Fibroblast of mammary gland (primary cell): ENCODE data around the gene ADAMTS18.
"Not testable (repeated sequence)": the region's sequence is repeated elsewhere in the genome, so short reads cannot be mapped to it uniquely, and the experiment has no call there.

ENCODE experiments used
- DNase-seq: peaks from one replicate; pipeline ENCODE4 v3.0.0-alpha.2; 2010; ENCODE audit warnings: low read depth
- H3K4me3 ChIP-seq: 2 replicates; pipeline ENCODE4 v1.5.1; 2011; ENCODE audit warnings: low read depth, mild to moderate bottlenecking, low read length, moderate library complexity; ENCODE audit not compliant: control insufficient read depth
- TF ChIP-seq, protein P1 (sequence below): conservative IDR thresholded peaks from 2 replicates; pipeline ENCODE4 v1.5.1; 2011; ENCODE audit warnings: low read depth, low read length, inconsistent platforms; ENCODE audit not compliant: control insufficient read depth, insufficient read depth

Gene ADAMTS18

GRCh38 chr16:77288222-77288621, 146.6 kb downstream of the ADAMTS18 start:
- peak; percentile 95 for DNase-seq
- H3K4me3 ChIP-seq: no peak overlapping the region
- TF ChIP-seq, protein P1, sequence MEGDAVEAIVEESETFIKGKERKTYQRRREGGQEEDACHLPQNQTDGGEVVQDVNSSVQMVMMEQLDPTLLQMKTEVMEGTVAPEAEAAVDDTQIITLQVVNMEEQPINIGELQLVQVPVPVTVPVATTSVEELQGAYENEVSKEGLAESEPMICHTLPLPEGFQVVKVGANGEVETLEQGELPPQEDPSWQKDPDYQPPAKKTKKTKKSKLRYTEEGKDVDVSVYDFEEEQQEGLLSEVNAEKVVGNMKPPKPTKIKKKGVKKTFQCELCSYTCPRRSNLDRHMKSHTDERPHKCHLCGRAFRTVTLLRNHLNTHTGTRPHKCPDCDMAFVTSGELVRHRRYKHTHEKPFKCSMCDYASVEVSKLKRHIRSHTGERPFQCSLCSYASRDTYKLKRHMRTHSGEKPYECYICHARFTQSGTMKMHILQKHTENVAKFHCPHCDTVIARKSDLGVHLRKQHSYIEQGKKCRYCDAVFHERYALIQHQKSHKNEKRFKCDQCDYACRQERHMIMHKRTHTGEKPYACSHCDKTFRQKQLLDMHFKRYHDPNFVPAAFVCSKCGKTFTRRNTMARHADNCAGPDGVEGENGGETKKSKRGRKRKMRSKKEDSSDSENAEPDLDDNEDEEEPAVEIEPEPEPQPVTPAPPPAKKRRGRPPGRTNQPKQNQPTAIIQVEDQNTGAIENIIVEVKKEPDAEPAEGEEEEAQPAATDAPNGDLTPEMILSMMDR: no peak

- TF ChIP-seq, protein P1: no peak
- no peak for DNase-seq
Observed at GRCh38 chr16:77285676-77286075, 149.2 kb downstream of the ADAMTS18 start.

GRCh38 chr16:77282345-77282744, 152.5 kb downstream of the ADAMTS18 start:
- no peak for DNase-seq
- no peak overlapping the region for H3K4me3 ChIP-seq
- TF ChIP-seq, protein P1: no peak

More at GRCh38 chr16:77285676-77286075, 149.2 kb downstream of the ADAMTS18 start:
- no peak overlapping the region for H3K4me3 ChIP-seq

- peak; percentile 26 for DNase-seq
- H3K4me3 ChIP-seq: not testable (repeated sequence)
Observed at GRCh38 chr16:77279316-77279715, 155.5 kb downstream of the ADAMTS18 start.

- TF ChIP-seq, protein P1: no peak
- no peak overlapping the region for H3K4me3 ChIP-seq
- DNase-seq: no peak
Observed at GRCh38 chr16:77277571-77277970, 157.3 kb downstream of the ADAMTS18 start.

GRCh38 chr16:77277141-77277540, 157.7 kb downstream of the ADAMTS18 start:
- no peak overlapping the region for H3K4me3 ChIP-seq
- TF ChIP-seq, protein P1: no peak
- DNase-seq: no peak

DNA sequence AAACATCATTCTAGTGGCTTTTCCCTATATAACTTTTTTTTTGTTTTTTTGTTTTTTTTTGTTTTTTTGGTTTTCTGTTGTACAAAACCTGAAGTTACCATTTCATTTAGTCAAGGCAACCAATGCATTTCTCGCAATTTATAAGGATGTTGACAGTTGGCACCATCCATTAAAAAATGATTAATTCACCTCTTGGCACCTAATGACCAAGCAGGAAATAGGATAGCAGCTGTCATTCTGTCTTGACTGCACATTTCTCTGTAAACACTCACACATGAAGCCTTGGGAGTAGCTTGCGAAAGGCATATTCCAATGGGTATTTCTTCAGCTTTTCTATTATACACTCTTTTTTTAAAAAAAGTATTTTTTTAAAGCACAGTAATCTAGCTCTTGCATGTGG, 158.2 kb downstream of the ADAMTS18 start:
- no peak overlapping the region for H3K4me3 ChIP-seq
- TF ChIP-seq, protein P1: no peak
- peak; percentile 12 for DNase-seq

- DNase-seq, H3K4me3 ChIP-seq: not testable (repeated sequence)
Observed at GRCh38 chr16:77275303-77275702, 159.5 kb downstream of the ADAMTS18 start.
